Stimulated activated CD8-positive, alpha-beta memory T cell treated with anti-CD3 and anti-CD28 coated beads, Interleukin-12 subunit alpha, Interleukin-12 subunit beta, amount 100 ng/mL, for 1 hour (primary cell): ENCODE data around the gene CFAP100.
A peak's percentile ranks its signal among the peaks of the same experiment; 100 is the strongest.

Experiments
- DNase-seq: peaks from one replicate; pipeline ENCODE4 v3.0.0-alpha.2; 2020; ENCODE audit warnings: low read depth

CFAP100 gene

GRCh38 chr3:126461450-126462070, 66.9 kb downstream of the CFAP100 start:
- DNase-seq: no peak

DNA sequence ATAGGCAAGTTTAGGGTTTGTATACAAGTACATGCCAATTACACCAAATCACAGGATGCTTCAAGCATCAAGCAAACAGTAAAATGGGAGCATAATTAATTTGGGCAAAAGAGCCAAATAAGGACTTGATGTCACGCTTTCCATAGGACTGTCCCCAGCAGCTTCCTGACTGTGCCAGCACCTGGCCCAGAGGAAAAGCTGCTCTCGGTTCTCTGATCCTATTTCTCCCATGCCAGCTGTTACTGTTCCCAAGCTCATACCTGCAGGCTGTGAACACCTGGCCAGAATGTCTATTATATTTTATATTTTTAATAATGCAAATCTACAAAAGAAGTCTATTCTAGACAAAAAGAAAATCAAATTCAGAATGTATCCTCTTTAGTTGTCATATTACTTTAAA, 68.8 kb downstream of the CFAP100 start:
- no peak for DNase-seq

- DNase-seq: no peak
These were observed 69.4 kb downstream of the CFAP100 start for GRCh38 chr3:126464093-126464492.

GRCh38 chr3:126464494-126464893, 69.8 kb downstream of the CFAP100 start:
- DNase-seq: no peak

GRCh38 chr3:126464997-126465396, 70.3 kb downstream of the CFAP100 start:
- no peak for DNase-seq

- no peak for DNase-seq
These were observed 71.3 kb downstream of the CFAP100 start for GRCh38 chr3:126465928-126466544.

DNA sequence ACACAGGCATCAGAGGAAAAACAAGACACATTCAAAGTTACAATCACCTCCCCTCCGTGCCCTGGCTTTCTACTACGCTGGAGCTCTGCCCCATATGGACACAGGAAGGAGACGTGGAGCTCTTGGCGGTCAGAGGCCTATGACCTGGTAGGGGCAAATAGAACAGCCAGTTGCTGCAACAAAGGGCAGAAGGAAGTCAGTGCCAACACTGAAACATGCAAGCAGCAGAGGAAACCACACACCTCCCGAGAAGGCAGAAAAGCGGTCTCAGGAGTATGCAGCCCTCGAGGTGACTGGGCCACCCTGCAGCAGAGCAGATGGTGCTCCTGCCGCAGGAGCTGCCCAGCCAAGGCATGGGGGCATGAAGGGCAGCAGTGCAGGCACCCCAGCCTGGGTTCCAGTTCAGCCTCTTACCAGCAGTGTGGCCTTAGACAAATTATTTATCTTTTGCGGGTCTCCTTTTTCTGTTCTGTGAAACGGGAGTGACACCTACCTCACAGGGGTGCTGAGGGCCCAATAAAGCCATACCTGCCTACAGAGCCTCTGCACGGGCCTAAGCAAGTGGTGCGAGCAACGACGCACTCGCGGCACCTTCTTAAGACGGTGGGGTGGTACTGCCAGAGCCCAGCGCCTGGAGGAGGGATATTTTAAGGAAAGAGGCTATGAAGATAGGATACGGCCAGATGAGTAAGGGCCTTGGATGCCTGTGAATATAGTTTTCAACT, 72.3 kb downstream of the CFAP100 start:
- DNase-seq: no peak

- no peak for DNase-seq
These were observed 72.9 kb downstream of the CFAP100 start for GRCh38 chr3:126467611-126467955.

GRCh38 chr3:126468028-126468891, 73.6 kb downstream of the CFAP100 start:
- DNase-seq: no peak

DNA sequence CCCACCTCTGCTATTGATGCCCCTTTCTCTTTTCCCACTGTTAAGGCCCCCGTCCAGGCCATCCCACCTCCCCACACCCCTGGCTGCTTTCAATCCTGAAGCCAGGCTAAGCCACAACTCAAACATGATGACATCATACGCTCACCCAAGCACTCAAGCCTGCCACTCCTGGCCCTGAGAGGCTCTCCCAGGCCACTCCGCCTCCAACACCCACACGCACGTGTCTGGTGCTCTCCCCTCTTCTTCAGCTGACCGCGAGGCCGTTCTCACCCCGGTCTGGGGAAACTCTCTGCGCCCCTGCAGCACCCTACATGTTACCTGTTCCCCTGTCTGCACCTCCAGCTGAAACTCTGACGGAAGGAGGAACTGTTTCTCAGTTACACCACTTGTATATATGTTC, 74.8 kb downstream of the CFAP100 start:
- DNase-seq: no peak

DNA sequence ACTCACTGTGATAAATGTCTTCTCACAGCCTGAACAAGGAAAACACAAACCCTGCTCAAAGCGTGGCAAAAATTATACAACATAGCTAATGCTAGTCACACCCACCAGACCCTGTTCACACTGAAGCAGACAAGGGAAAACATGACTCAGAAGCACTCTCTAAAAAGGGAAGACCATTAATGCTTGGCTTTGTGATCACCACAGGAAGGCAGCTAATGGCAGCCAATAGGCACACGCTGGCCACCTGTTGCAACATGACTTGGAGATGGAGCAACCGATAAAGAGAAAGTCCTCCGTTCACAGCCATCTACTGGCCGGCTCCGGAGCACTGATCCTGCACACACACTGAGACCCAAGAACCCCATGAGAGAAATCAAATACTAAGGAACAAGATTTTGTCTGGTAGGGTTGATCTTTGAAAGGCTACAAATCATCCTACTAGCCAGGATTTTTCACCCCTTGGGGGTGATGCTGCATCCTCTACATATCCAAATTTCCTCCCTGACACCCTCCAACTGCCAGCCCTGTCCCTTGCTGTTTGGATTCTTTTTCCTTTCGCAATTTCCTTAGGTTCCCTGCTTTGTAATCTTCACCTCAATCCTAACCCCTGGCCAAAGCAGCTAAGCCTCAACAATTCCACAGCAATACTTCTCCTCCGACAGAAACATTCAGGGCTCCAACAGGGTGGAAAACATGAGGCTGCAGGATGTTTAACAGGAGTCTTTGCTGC, 77.7 kb downstream of the CFAP100 start:
- no peak for DNase-seq

DNA sequence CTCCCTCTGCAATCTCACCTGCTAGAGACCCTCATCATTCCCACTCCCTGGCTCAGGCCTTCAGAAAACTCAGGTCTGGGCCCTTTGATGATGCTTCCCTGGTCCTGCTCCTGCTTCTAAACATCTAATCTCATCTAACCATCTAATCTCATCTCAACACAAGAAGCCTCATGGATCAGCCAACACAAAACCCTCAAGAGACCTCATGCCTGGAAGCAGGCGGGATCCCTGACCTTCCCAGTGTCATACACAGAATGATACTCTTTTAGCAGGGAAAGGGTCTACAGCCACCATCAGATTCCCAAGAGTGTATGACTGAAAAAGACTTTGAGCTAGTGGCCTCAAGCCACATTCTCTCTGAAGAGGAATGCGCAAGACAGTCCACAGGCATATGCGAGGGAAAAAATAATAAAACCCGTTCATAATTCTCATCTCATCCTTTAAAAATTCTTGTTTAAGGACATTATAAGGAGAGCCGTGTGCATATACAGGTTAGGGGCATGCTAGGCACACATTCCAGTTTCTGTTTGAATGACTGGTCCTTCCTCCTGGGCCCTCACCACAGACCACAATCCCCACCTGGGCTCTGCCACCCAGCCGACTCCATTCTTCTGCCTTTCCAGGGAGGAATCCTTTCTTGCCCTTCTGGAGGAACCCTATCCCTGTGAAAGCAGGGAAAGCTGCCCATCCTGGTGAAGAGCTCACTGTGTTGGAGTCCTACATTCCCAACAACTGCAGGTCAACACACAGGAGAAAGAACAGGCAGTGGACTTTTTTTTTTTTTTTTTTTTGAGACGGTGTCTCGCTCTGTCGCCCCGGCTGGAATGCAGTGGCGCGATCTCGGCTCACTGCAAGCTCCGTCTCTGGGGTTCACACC, 78.8 kb downstream of the CFAP100 start:
- DNase-seq: no peak

- no peak for DNase-seq
These were observed 80.0 kb downstream of the CFAP100 start for GRCh38 chr3:126474498-126475412.

DNA sequence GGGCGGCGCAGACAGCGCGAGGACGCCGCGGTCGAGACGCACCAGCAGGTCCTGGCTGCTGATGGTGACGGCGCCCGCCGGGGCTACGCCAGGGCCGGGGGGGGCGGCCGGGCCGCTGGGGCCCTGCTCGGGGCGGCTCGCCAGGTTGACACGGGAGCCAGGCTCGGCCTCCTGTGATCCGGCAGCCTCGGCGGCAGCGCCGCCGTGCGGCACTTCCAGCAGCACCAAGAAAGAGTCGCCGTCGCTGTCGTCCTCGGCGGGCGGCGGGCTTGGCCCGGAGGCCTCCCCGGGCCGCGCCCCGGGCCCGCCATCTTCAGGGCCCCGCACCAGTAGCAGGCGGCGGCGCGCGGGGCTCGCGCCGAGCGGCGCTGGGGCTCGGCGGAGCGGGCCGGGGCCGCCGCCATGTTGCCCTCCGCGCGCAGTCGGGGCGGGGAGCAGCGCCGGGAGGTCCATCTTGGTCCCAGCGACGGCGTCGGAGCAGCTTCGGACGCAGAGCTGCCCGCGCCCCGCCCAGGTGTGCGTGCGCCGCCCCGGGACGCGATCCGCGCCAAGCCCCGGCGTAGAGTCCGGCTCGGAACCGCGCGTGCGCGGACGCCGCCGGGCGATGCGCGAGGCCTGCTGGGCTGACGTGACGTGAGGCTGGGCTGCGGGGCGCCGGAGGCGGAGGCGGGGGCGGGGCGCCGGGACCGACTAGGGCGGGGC, 80.9 kb downstream of the CFAP100 start, which contains the start of gene ZXDC:
Gene ZXDC, minus strand, starts transcription at position 479 of the 702 bp plus-strand sequence. Its CDS starts 26 bp downstream, at position 453.
- peak; percentile 85 for DNase-seq

GRCh38 chr3:126476166-126477060, 81.7 kb downstream of the CFAP100 start:
- no peak for DNase-seq

DNA sequence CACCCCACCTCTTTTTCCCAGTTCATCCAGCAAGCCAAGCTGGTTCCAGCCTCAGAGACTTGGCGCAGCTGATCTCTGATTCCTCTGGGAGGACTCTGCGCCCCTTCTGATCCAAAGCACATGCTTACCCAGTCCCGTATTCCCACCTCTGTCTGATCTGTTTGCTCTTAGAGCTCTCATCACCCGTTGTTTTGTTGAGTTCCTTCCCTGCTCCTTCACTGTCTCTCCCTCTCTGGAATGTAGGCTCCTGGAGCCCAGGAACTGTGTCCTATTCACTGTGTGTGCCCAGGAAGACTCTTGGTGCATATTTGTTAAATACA, 82.3 kb downstream of the CFAP100 start:
- DNase-seq: no peak

DNA sequence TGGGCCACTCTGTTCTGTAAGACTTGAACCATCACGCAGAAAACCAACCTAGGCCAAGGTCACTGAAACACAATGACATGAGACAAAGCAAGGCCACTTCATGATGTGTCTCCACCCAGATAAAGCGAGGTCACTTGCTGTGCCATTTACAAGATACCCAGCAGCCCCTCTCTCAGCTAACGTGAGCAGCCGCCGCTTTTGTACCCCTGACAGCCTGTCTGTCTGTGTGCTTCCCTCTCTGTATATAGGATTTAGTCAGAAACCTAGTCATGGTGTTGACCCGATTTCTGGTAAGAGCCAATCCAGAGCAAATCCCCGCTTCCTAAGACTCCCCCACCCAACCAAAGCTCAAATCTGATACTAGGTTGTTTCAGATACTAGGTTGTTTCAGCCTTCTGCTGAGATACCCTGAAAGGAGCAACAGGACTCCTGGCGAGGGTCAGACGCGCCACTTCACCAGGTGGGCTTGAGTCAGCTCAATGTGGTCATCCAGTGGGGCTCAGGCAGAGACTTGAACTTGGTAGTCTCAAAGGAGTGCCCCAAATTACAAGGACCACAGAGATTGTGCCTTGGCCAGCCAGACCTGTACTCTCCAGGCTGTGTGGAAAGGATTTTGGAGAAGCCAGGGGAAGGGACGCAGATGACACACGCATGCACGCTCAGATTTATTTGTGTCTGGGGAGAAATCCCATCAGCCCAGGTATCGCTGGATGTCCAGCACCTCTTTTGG, 84.0 kb downstream of the CFAP100 start:
- no peak for DNase-seq
